ENCODE results near the gene SORCS2.

DNA sequence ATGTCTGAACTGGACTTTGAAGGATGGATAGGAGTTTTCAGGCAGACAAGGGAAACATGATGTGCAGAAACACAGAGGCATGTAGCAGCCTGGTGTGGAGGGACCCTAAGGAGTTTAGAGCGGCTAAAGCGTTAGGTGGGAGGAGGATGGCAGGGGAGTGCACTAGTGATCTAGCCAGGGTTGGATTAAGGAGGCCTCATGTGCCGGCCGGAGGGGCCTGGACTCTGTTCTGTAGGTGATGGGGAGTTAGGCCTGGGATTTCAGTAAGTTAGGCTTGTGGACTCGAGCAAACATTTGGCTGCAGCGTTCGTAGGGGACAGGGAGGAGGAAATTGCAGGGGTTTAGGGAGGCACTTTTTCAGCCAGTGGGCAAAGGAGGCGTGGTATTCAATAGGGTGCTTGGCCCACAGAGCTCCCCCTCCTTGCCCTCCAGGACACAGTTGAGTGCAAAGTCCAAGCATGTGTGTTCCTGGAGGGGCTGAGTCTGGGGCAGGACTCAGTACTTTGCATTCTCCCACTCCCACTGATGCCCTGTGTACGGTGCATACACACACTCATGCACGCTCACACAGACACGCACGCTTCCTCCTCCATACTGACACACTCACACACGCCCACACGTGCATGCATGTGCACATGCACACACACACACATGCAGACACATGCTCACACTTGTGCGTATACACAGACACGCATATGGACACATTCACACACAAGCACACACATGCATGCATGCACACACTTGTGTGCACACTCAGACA, 223.8 kb downstream of the SORCS2 start:
- TF ChIP-seq RAD21 (IDR thresholded peaks at IDR 0.05; ENCODE audit: low read depth): no peak
- no peak for TF ChIP-seq EP300 (IDR thresholded peaks at IDR 0.05; ENCODE audit: borderline replicate concordance)
- no peak for TF ChIP-seq TCF12 (IDR thresholded peaks at IDR 0.05; ENCODE audit: low read depth)
- TF ChIP-seq, protein P1, sequence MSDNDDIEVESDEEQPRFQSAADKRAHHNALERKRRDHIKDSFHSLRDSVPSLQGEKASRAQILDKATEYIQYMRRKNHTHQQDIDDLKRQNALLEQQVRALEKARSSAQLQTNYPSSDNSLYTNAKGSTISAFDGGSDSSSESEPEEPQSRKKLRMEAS (IDR thresholded peaks at IDR 0.05): no peak
- no peak for TF ChIP-seq CEBPB (IDR thresholded peaks at IDR 0.05)
- TF ChIP-seq, protein P2, sequence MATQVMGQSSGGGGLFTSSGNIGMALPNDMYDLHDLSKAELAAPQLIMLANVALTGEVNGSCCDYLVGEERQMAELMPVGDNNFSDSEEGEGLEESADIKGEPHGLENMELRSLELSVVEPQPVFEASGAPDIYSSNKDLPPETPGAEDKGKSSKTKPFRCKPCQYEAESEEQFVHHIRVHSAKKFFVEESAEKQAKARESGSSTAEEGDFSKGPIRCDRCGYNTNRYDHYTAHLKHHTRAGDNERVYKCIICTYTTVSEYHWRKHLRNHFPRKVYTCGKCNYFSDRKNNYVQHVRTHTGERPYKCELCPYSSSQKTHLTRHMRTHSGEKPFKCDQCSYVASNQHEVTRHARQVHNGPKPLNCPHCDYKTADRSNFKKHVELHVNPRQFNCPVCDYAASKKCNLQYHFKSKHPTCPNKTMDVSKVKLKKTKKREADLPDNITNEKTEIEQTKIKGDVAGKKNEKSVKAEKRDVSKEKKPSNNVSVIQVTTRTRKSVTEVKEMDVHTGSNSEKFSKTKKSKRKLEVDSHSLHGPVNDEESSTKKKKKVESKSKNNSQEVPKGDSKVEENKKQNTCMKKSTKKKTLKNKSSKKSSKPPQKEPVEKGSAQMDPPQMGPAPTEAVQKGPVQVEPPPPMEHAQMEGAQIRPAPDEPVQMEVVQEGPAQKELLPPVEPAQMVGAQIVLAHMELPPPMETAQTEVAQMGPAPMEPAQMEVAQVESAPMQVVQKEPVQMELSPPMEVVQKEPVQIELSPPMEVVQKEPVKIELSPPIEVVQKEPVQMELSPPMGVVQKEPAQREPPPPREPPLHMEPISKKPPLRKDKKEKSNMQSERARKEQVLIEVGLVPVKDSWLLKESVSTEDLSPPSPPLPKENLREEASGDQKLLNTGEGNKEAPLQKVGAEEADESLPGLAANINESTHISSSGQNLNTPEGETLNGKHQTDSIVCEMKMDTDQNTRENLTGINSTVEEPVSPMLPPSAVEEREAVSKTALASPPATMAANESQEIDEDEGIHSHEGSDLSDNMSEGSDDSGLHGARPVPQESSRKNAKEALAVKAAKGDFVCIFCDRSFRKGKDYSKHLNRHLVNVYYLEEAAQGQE (IDR thresholded peaks at IDR 0.05; ENCODE audit: low read depth): no peak
- TF ChIP-seq TEAD4 (IDR thresholded peaks at IDR 0.05): no peak
- no peak for TF ChIP-seq NFIC (IDR thresholded peaks at IDR 0.05)
- TF ChIP-seq CREB1 (IDR thresholded peaks at IDR 0.05; ENCODE audit: low read depth): no peak
- no peak for TF ChIP-seq YY1 (IDR thresholded peaks at IDR 0.05; ENCODE audit: low read depth)
- no peak for TF ChIP-seq TAF1 (IDR thresholded peaks at IDR 0.05; ENCODE audit: low read depth)
- TF ChIP-seq, protein P3, sequence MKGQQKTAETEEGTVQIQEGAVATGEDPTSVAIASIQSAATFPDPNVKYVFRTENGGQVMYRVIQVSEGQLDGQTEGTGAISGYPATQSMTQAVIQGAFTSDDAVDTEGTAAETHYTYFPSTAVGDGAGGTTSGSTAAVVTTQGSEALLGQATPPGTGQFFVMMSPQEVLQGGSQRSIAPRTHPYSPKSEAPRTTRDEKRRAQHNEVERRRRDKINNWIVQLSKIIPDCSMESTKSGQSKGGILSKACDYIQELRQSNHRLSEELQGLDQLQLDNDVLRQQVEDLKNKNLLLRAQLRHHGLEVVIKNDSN (IDR thresholded peaks at IDR 0.05): no peak

Measured in Ishikawa (cell line).